H1 (cell line): ENCODE results near the gene MTCH2. TPM values are rescaled to one million over a fixed set of nuclear protein-coding genes. Genes with fewer than 3 reads are reported as not detected.

Source experiments
- CEBPB ChIP-seq: IDR thresholded peaks from 2 replicates; pipeline ENCODE4 v1.6.1; 2012; ENCODE audit warnings: low read depth, low read length
- NANOG ChIP-seq: IDR thresholded peaks from 2 replicates; pipeline ENCODE4 v1.6.1; 2011; ENCODE audit warnings: low read length, low read depth, mild to moderate bottlenecking, inconsistent platforms; ENCODE audit not compliant: insufficient read depth, poor library complexity, severe bottlenecking
- PHF8 ChIP-seq: fragments of 200-600 bp; sonication (generic); conservative IDR thresholded peaks from 2 replicates; pipeline ENCODE4 v1.7.1; 2012; ENCODE audit warnings: low read depth, mild to moderate bottlenecking, inconsistent platforms, low read length, moderate library complexity
- POLR2A ChIP-seq, 2 experiments: IDR thresholded peaks; 1 replicate in 1 of 2; 2 replicates in 1 of 2; pipeline ENCODE4 v1.6.1; 2011; ENCODE audit warnings: low read depth in 2 of 2, low read length in 2 of 2, mild to moderate bottlenecking in 2 of 2; ENCODE audit errors: control extremely low read depth in 1 of 2
- SIN3A ChIP-seq, 2 experiments: IDR thresholded peaks in 1 of 2; conservative IDR thresholded peaks in 1 of 2; 2 replicates each; pipeline ENCODE4 v1.6.1; 2011 to 2012; ENCODE audit warnings: low read length in 2 of 2, improper control_type of control experiment in 1 of 2, low read depth in 1 of 2, mild to moderate bottlenecking in 1 of 2
- SIRT6 ChIP-seq: IDR thresholded peaks from one replicate; pipeline ENCODE4 v1.7.1; 2012; ENCODE audit warnings: low read length, inconsistent platforms
- polyA plus RNA-seq, 7 experiments: library from polyadenylated mRNA; depleted of rRNA in 3 of 7; stranded (reverse) in 5 of 7; unstranded in 2 of 7; fragments of >200 nt in 5 of 7; fragments of 200-250 nt in 2 of 7; gene quantifications; 1 replicate in 5 of 7; 2 replicates in 1 of 7; 4 replicates in 1 of 7; pipeline versions ENCODE4 v1.2.1 to v1.2.3, GENCODE V29; 2011 to 2013; ENCODE audit warnings: missing spikeins in 2 of 7, mixed read lengths in 2 of 7
- total RNA-seq: library from RNA; stranded (reverse); fragmentation: NEBNext Ultra II Directional; extraction: Animal tissue kit (Norgen Biotek cat#: 25700); gene quantifications from 2 replicates; pipeline ENCODE4 v1.2.1, GENCODE V29; 2021
- TF ChIP-seq, protein P1 (sequence below): fragments of 300-600 bp; sonication (generic); IDR thresholded peaks from 2 replicates; pipeline ENCODE4 v1.7.1; 2012; ENCODE audit warnings: low read length, moderate library complexity, mild to moderate bottlenecking, inconsistent platforms; ENCODE audit not compliant: insufficient replicate concordance

MTCH2 gene
- total and polyA plus RNA-seq, 2 of the 8 experiments (the other 6 are each of a cell fraction or from before 2014, with no cell fraction given): 157 to 171 TPM

DNA sequence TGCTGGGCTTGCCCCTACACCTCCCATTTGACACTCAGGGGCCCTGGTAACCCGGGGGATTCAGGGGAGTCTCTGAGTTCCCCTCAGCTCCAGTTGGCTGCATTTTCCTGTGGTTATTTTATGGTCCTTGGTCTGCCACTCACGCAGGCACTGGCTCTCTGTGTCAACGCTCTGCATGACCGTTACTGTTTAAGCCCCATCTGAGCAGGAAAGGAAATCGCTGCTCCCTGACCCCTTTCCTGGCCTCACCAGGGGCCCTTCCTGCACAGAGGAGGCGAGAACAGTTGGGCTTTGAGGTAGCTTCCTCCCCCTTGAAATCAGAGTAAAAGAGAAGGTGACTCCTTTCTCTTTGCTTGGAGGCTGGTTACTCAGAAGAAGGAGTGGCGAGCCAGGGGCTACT lies 50.6 kb downstream of the MTCH2 start (continued):
- TF ChIP-seq, protein P1, sequence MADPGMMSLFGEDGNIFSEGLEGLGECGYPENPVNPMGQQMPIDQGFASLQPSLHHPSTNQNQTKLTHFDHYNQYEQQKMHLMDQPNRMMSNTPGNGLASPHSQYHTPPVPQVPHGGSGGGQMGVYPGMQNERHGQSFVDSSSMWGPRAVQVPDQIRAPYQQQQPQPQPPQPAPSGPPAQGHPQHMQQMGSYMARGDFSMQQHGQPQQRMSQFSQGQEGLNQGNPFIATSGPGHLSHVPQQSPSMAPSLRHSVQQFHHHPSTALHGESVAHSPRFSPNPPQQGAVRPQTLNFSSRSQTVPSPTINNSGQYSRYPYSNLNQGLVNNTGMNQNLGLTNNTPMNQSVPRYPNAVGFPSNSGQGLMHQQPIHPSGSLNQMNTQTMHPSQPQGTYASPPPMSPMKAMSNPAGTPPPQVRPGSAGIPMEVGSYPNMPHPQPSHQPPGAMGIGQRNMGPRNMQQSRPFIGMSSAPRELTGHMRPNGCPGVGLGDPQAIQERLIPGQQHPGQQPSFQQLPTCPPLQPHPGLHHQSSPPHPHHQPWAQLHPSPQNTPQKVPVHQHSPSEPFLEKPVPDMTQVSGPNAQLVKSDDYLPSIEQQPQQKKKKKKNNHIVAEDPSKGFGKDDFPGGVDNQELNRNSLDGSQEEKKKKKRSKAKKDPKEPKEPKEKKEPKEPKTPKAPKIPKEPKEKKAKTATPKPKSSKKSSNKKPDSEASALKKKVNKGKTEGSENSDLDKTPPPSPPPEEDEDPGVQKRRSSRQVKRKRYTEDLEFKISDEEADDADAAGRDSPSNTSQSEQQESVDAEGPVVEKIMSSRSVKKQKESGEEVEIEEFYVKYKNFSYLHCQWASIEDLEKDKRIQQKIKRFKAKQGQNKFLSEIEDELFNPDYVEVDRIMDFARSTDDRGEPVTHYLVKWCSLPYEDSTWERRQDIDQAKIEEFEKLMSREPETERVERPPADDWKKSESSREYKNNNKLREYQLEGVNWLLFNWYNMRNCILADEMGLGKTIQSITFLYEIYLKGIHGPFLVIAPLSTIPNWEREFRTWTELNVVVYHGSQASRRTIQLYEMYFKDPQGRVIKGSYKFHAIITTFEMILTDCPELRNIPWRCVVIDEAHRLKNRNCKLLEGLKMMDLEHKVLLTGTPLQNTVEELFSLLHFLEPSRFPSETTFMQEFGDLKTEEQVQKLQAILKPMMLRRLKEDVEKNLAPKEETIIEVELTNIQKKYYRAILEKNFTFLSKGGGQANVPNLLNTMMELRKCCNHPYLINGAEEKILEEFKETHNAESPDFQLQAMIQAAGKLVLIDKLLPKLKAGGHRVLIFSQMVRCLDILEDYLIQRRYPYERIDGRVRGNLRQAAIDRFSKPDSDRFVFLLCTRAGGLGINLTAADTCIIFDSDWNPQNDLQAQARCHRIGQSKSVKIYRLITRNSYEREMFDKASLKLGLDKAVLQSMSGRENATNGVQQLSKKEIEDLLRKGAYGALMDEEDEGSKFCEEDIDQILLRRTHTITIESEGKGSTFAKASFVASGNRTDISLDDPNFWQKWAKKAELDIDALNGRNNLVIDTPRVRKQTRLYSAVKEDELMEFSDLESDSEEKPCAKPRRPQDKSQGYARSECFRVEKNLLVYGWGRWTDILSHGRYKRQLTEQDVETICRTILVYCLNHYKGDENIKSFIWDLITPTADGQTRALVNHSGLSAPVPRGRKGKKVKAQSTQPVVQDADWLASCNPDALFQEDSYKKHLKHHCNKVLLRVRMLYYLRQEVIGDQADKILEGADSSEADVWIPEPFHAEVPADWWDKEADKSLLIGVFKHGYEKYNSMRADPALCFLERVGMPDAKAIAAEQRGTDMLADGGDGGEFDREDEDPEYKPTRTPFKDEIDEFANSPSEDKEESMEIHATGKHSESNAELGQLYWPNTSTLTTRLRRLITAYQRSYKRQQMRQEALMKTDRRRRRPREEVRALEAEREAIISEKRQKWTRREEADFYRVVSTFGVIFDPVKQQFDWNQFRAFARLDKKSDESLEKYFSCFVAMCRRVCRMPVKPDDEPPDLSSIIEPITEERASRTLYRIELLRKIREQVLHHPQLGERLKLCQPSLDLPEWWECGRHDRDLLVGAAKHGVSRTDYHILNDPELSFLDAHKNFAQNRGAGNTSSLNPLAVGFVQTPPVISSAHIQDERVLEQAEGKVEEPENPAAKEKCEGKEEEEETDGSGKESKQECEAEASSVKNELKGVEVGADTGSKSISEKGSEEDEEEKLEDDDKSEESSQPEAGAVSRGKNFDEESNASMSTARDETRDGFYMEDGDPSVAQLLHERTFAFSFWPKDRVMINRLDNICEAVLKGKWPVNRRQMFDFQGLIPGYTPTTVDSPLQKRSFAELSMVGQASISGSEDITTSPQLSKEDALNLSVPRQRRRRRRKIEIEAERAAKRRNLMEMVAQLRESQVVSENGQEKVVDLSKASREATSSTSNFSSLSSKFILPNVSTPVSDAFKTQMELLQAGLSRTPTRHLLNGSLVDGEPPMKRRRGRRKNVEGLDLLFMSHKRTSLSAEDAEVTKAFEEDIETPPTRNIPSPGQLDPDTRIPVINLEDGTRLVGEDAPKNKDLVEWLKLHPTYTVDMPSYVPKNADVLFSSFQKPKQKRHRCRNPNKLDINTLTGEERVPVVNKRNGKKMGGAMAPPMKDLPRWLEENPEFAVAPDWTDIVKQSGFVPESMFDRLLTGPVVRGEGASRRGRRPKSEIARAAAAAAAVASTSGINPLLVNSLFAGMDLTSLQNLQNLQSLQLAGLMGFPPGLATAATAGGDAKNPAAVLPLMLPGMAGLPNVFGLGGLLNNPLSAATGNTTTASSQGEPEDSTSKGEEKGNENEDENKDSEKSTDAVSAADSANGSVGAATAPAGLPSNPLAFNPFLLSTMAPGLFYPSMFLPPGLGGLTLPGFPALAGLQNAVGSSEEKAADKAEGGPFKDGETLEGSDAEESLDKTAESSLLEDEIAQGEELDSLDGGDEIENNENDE: no peak
- TF ChIP-seq PHF8 (no peak), SIRT6 (no peak), SIN3A (conservative IDR thresholded peaks at IDR 0.05 in 1 of 2, IDR thresholded peaks at IDR 0.05 in 1 of 2; ENCODE audit: low read depth in 1 of 2, low read length in 2 of 2) (no peak), POLR2A (IDR thresholded peaks at IDR 0.05; ENCODE audit: control extremely low read depth in 1 of 2, low read depth in 2 of 2, low read length in 2 of 2) (no peak), CEBPB (no peak), NANOG (no peak)
- TF ChIP-seq, all 59 proteins: peak for 0
